DMS 273 treated with DMSO at 0.1 percent for 48 hours (cell line): ENCODE measurements around the gene ZNF578.
"Not testable (repeated sequence)": the region's sequence is repeated elsewhere in the genome, so short reads cannot be mapped to it uniquely, and the experiment has no call there.

ENCODE experiments used
- DNase-seq: peaks from one replicate; lab custom pipeline; 2025; lab: John Stamatoyannopoulos, UW

Gene ZNF578

DNA sequence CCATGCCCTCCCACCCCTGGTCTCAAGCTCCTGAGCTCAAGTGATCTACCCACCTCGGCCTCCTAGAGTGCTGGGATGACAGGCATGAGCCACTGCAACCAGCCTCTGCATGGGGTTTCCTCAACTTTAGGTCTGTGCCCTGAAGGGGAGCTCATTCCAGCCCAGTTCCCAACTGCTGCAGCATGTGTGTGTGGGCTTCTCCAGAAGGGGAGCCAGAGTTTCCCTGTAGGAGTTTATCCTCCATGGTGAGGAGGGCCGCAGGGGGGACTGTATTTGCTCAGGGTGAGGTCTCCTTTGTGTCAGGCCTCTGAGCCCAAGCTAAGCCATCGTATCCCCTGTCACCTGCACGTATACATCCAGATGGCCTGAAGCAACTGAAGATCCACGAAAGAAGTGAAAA lies 62.8 kb downstream of the ZNF578 start:
- no peak for DNase-seq

GRCh38 chr19:52518646-52519045 lies 65.3 kb downstream of the ZNF578 start:
- DNase-seq: no peak

- DNase-seq: not testable (repeated sequence)
Observed at GRCh38 chr19:52519175-52519574, 65.8 kb downstream of the ZNF578 start.

DNA sequence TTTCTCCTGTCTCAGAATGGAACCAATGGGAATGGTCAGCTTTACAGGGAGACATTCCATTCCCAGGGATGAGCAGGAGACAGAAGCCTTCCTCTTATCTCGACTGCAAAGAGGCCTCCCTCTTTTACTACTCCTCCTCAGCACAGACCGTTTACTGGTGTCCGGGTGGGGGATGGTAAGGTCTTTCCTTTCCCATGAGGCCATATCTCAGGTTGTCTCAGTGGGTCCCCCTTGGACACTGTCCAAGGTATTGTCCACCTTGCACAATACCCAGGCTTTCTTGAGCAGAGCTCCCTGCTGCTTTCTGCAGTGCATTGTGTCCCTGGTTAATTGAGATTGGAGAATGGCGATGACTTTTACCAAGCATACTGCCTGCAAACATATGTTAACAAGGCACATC lies 66.7 kb downstream of the ZNF578 start:
- DNase-seq: no peak

GRCh38 chr19:52522551-52522950 lies 69.2 kb downstream of the ZNF578 start:
- DNase-seq: no peak

DNA sequence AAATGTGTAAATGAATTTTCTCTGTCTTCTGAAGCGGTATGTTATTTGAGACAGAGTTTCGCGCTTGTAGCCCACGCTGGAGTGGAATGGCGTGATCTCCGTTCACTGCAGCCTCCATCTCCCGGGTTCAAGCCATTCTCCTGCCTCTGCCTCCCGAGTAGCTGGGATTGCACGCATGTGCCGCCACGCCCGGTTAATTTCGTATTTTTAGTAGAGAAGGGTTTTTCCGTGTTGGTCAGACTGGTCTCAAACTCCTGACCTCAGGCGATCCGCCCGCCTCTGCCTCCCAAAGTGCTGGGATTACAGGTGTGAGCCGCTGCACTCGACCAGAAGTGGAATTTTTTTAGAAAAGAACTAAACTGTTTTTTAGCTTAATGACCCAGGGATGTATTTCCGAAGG lies 70.7 kb downstream of the ZNF578 start:
- no peak for DNase-seq

DNA sequence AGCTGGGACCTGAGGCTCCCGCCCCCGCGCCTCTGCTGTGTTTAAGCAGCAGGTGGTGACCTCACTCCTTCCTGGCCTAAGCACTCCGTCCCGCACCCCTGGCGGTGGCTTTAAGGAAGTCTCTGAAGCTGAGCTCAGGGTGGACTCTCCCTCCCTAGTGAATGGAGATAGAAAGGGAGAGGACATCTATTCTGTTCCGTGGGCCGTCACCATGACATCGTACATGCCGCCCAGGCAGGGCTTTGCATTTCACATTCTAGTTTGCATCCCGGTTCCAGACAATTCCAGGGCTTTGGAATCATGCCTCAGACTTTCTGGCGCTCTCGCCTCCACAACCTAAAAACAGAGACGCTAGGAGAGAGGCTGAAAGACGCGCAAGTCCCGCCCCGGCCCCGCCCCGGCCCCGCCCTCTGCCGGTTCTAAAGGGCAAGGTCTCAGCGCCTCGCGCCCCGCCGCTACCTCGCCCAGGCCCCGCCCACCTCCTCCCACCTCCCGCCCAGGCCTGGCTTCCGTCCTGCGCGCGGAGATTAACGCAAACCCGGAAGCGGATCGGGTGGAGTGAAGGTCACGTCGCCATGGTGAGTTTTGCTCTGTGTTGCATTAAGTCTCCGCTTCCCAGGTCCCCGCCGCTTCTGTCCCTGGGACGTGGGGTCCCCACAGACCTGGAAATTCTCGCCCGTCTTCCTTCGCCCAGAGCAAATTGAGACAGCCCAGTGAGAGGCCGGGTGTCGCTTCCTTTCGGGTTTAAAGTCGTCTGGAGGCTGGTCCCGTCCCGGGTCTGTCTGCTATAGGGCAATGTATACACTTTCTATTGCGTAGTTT lies 74.0 kb downstream of the ZNF578 start, which contains the start of gene ZNF808:
TSS of gene ZNF808 (plus strand) at position 535 of the 822 bp plus-strand sequence. CDS start 15,617 bp downstream, outside the sequence.
- DNase-seq: peak; percentile 85

DNA sequence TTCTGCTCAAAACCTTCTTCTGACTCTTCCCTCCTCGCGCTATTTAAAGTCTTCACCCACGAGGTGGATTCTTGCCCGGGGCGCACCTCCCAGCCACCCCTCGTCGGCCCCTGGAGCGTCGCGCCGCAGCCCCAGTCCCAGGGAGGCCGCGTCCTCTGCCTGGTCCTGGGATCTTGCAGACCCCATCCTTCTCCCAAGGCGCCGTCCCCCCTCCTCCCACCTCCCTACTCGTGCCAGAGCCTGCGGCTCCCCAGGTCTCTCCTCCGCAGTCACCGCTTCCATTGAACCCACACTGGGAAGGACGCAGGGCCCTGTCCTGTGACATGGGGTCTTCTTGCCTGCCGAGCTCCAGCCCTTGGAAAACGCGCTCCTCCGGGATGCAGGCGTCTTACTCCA lies 74.6 kb downstream of the ZNF578 start:
- no peak for DNase-seq

DNA sequence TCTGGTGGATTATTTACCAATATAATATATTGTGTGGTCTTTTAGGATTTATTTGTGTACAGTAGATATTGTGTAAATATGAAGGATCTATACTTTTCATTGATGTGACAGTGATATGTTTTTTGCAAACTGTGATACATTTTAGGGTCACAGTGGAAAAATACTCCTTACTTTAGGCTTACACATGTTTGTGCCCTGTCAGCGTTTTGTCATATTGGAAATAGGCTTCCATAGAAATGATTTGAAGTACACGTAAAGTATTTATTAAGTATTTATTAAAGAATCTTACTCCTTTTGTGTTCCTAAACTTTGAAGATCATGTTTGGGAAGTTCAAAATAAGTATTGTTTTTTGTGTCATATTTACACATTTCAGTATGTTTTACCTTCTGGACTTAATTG lies 79.1 kb downstream of the ZNF578 start:
- DNase-seq: no peak

DNA sequence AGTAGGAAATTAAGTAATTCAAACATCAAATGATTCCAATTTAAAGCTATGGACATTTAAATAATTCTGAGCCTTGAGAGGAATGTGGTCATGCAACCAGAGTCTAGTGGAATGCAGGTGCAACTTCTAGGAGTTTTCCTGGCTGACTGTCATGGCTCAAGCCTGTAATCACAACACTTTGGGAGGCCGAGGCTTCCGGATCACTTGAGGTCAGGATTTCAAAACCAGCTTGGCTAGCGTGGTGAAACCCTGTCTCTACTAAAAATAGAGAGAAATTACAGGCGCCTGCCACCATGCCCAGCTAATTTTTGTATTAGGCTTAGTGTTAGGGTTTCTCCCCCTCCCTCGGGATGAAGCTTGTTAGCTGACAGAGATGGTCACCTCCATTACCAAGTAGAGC lies 80.5 kb downstream of the ZNF578 start:
- DNase-seq: no peak

DNA sequence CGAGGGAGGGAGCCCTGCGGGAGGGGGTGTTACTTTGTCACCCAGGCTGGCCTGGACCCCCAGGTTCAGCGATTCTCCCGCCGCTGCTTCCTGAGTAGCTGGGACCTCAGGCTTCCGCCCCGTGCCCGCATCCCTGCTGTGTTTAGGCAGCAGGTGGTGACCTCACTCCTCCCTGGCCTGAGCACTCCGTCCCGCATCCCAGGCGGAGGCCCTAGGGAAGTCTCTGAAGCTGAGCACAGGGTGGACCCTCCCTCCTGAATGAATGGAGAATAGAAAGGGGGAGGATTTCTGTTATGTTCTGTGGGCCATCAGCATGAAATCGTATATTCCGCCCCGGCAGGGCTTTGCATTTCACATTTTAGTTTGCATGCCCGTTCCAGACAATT lies 82.0 kb downstream of the ZNF578 start:
- not testable (repeated sequence) for DNase-seq

DNA sequence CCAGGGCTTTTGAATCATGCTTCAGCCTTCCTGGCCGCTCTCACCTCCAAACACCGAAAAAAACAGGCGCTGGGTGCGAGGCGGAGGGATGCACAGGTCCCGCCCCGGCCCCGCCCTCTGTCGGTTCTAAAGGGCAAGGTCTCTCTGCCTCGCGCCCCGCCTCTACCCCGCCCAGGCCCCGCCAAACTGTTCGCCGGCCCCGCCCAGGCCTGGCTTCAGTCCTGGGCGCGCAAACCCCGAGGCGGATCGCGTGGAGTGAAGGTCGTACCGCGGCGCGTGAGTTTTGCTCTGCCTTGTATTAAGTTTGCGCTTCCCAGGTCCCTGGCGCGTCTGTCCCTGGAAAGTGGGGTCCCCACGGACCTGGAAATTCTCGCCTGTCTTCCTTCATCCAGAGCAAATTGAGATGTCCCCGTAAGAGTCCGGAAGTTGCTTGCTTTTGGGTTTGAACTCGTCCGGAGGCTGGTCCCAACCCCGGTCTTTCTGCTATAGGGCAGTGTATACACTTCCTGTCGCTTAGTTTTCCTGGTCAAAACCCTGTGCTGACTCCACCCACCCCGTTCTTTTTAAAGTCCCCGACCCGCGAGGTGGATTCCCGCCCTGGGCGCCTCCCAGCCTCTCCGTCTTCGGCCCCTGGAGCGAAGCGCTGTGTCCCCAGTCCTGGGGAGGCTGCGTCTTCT lies 82.6 kb downstream of the ZNF578 start:
- no peak for DNase-seq

DNA sequence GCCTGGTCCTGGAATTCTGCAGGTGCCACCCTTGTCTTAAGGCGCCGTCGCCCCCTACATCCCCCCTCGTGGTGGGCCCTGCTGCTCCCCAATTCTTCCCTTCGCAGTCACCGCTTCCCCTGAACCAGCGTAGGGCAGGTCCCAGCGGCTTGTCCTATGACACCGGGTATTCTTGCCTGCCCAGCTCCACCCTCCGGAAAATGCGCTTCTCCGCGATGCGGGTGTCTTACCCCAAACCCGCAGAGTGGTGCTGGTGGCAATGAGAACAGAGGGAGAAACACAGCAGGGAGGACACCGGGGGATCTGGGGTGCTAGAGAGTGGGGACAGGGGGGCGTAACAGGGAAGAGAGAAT lies 83.1 kb downstream of the ZNF578 start:
- DNase-seq: no peak

- not testable (repeated sequence) for DNase-seq
Observed at GRCh38 chr19:52538815-52539214, 85.5 kb downstream of the ZNF578 start.

- DNase-seq: not testable (repeated sequence)
Observed at GRCh38 chr19:52541176-52541575, 87.8 kb downstream of the ZNF578 start.

DNA sequence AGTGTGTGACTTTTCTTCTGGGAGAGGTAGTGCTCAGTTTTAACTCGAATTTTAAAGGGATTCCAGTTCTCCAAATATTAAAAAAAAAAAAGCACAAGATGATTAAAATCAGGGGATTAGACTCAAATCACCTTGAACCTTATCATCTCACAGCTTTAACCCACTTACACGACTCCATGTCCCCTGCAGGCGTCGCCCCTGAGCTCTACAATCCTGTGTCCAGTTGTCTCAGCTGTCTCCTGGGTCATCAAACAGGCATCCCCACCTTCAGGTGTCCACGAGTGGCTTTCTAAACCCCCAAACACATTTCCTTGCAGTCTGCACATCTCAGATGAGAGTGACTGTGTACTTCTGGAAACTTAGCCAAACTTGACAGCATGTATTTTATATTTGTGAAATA lies 88.3 kb downstream of the ZNF578 start:
- no peak for DNase-seq

DNA sequence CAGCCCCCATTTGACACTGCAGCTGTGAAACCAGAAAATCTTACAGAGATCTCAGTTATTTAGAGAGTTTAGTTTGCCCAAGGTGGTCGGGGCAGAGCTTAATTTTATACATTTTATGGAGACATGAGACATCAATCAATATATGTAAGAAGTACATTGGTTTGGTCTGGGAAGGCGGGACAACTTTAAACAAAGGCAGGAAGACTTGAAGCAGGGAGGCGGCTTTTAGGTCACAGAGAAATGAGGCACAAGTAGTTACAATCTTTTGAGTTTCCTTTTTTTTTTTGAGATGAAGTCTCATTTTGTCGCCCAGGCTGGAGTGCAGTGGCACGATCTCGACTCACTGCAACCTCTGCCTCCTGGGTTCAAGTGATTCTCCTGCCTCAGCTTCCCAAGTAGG lies 89.2 kb downstream of the ZNF578 start:
- not testable (repeated sequence) for DNase-seq

- DNase-seq: no peak
Observed at GRCh38 chr19:52542984-52543664, 89.8 kb downstream of the ZNF578 start.

DNA sequence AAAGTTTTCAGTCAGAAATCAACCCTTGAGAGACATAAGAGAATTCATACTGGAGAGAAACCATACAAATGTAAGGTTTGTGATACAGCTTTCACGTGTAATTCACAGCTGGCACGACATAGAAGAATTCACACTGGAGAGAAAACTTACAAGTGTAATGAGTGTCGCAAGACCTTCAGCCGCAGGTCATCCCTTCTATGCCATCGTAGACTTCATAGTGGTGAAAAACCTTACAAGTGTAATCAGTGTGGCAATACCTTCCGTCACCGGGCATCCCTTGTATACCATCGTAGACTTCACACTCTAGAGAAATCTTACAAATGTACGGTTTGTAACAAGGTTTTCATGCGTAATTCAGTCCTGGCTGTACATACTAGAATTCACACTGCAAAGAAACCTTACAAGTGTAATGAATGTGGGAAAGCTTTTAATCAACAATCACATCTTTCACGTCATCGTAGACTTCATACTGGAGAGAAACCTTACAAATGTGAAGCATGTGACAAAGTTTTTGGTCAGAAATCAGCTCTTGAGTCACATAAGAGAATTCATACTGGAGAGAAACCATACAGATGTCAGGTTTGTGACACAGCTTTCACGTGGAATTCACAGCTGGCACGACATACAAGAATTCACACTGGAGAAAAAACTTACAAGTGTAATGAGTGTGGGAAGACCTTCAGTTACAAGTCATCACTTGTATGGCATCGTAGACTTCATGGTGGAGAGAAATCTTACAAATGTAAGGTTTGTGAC lies 101.0 kb downstream of the ZNF578 start:
- DNase-seq: no peak

DNA sequence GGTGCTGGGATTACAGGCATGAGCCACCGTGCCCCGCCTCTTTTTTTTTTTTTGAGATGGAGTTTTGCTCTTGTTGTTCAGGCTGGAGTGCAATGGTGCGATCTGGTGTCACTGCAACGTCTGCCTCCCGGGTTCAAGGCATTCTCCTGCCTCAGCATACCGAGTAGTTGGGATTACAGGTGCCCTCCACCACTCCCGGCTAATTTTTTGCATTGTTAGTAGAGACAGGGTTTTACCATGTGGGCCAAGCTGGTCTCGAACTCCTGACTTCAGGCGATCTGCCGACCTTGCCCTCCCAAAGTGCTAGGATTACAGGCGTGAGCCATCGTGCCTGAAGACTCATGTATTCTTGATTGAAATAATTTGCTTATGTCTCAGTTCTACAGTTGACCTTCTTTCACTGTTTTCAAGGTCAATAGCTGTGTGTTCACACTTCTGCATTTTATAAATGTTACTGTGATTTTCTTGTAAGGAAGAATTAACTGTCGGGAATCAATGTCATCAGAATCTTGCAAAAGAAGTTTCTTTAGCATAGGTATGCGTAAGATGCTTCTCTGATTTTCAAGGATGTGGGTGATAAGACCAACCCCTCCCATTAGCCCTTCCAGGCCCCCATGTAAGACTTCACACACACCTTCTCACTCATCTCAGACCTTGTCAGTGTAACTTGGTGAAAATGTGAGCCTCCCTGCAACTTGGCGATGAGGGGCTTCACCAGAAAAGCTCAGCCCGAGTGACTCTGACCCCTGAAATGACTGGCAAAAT lies 104.1 kb downstream of the ZNF578 start:
- no peak for DNase-seq

GRCh38 chr19:52558732-52559445 lies 105.5 kb downstream of the ZNF578 start:
- not testable (repeated sequence) for DNase-seq
